Body of pancreas (tissue), 4 donors: ENCODE results near the gene CXorf65.

Experiments
- POLR2A ChIP-seq, 3 donors: fragments of 450-650 bp; IDR thresholded peaks; one replicate each; pipeline ENCODE4 v1.6.1; 2016; ENCODE audit warnings: antibody characterized with exemption in 3 of 3, mild to moderate bottlenecking in 2 of 3
- TF ChIP-seq, protein P1 (sequence below), 7 experiments: fragments of 450-650 bp in 4 of 7; fragments of 200-600 bp in 3 of 7; sonication (generic) in 3 of 7; IDR thresholded peaks; one replicate each; pipeline ENCODE4 v1.5.1; 2016 to 2019; ENCODE audit warnings: antibody characterized with exemption in 7 of 7

- TF ChIP-seq, protein P1, sequence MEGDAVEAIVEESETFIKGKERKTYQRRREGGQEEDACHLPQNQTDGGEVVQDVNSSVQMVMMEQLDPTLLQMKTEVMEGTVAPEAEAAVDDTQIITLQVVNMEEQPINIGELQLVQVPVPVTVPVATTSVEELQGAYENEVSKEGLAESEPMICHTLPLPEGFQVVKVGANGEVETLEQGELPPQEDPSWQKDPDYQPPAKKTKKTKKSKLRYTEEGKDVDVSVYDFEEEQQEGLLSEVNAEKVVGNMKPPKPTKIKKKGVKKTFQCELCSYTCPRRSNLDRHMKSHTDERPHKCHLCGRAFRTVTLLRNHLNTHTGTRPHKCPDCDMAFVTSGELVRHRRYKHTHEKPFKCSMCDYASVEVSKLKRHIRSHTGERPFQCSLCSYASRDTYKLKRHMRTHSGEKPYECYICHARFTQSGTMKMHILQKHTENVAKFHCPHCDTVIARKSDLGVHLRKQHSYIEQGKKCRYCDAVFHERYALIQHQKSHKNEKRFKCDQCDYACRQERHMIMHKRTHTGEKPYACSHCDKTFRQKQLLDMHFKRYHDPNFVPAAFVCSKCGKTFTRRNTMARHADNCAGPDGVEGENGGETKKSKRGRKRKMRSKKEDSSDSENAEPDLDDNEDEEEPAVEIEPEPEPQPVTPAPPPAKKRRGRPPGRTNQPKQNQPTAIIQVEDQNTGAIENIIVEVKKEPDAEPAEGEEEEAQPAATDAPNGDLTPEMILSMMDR (IDR thresholded peaks at IDR 0.05): no peak
- TF ChIP-seq POLR2A (IDR thresholded peaks at IDR 0.05): no peak
Observed at GRCh38 chrX:71154641-71155040, 48.1 kb upstream of the CXorf65 start.
